Panc1 (cell line): Measurements from ENCODE around the gene PSMB11. TPM values are rescaled to one million over a fixed set of nuclear protein-coding genes. Genes with fewer than 3 reads are reported as not detected.

Experiments
- ATAC-seq: fragments of 200-7000 bp; cut with Tn5 transposase; 2 replicates; pipeline ENCODE4 v1.9.1; 2020; ENCODE audit warnings: mild to moderate bottlenecking, moderate library complexity
- BruUV-seq: library from RNA; stranded (reverse); fragments of 400-500 nt; replicated peaks from 2 replicates; lab custom pipeline; 2021; lab: Mats Ljungman, UMichigan
- CTCF ChIA-PET: fragments of 300-600 bp; sonication (Branson Sonifier 250); formaldehyde crosslinking; loops from one replicate; lab custom pipeline; 2022; ENCODE audit warnings: antibody characterized with exemption; lab: Charles Lee
- POLR2A ChIA-PET: fragments of 300-600 bp; sonication (Branson Sonifier 250); formaldehyde crosslinking; loops from one replicate; lab custom pipeline; 2022; ENCODE audit warnings: antibody characterized with exemption; lab: Charles Lee
- DNase-seq: peaks from one replicate; pipeline ENCODE4 v3.0.0-alpha.2; 2010; ENCODE audit warnings: low read depth, low spot score
- H3K27ac ChIP-seq: 2 replicates; pipeline ENCODE4 v1.5.1; 2011; ENCODE audit warnings: mild to moderate bottlenecking, low read length, inconsistent platforms
- H3K27me3 ChIP-seq: fragments of 200-500 bp; sonication (Bioruptor generic); 2 replicates; pipeline ENCODE4 v1.6.0; 2014; ENCODE audit warnings: low read length, inconsistent platforms; ENCODE audit not compliant: control insufficient read depth, insufficient read depth
- H3K36me3 ChIP-seq: fragments of 200-500 bp; sonication (Bioruptor generic); 2 replicates; pipeline ENCODE4 v1.5.1; 2014; ENCODE audit warnings: inconsistent platforms, mild to moderate bottlenecking, low read length, moderate library complexity; ENCODE audit not compliant: control insufficient read depth, insufficient read depth
- H3K4me1 ChIP-seq: 2 replicates; pipeline ENCODE4 v1.5.1; 2011; ENCODE audit warnings: inconsistent platforms, mild to moderate bottlenecking, low read length, moderate library complexity; ENCODE audit not compliant: control insufficient read depth, insufficient read depth
- H3K4me3 ChIP-seq, 2 experiments: 2 replicates each; pipeline ENCODE4 v1.5.1; 2011 to 2012; ENCODE audit warnings: low read depth in 2 of 2, low read length in 2 of 2, mild to moderate bottlenecking in 2 of 2, inconsistent platforms in 1 of 2, moderate library complexity in 1 of 2
- H3K9me3 ChIP-seq: fragments of 200-500 bp; sonication (Bioruptor generic); 2 replicates; pipeline ENCODE4 v1.5.1; 2014; ENCODE audit warnings: low read depth, mild to moderate bottlenecking, inconsistent platforms, low read length, moderate library complexity; ENCODE audit not compliant: control insufficient read depth, insufficient read depth
- POLR2AphosphoS5 ChIP-seq: IDR thresholded peaks from 2 replicates; pipeline ENCODE4 v1.6.1; 2012; ENCODE audit warnings: mild to moderate bottlenecking, low read depth, low read length, moderate library complexity
- SIN3A ChIP-seq: IDR thresholded peaks from 2 replicates; pipeline ENCODE4 v1.6.1; 2012; ENCODE audit warnings: low read depth, mild to moderate bottlenecking, low read length, moderate library complexity, borderline replicate concordance; ENCODE audit not compliant: insufficient read depth
- TCF7L2 ChIP-seq: IDR thresholded peaks from 2 replicates; pipeline ENCODE4 v1.6.1; 2011; ENCODE audit warnings: mild to moderate bottlenecking, low read depth, low read length, inconsistent platforms
- in situ Hi-C: cut with HindIII; loops from 2 replicates; pipeline ENCODE4 v1.10.0; 2016; ENCODE audit warnings: low sequenced_read_pairs, low pct_unique_long_range_greater_than_20kb
- intact Hi-C: fragments of 100-400 bp; cut with micrococcal nuclease; formaldehyde crosslinking; loops from one replicate; pipeline ENCODE4 v1.10.0; 2022; ENCODE audit not compliant: unreplicated experiment
- total RNA-seq: library from RNA; stranded (reverse); gene quantifications from one replicate; pipeline ENCODE4 v1.2.1, GENCODE V29; 2021; ENCODE audit not compliant: unreplicated experiment
- TF ChIP-seq, protein P1 (sequence below): fragments of 450-650 bp; IDR thresholded peaks from 2 replicates; pipeline ENCODE4 v1.5.1; 2017; ENCODE audit warnings: mild to moderate bottlenecking
- TF ChIP-seq, protein P2 (sequence below), 2 experiments: IDR thresholded peaks; 2 replicates each; pipeline ENCODE4 v1.6.1; 2011 to 2012; ENCODE audit warnings: low read depth in 2 of 2, control low read depth in 1 of 2, low read length in 1 of 2, mild to moderate bottlenecking in 1 of 2, moderate library complexity in 1 of 2; ENCODE audit not compliant: insufficient read depth in 1 of 2

PSMB11 gene
- total RNA-seq, 1 experiment from 2014 or later = not detected

DNA sequence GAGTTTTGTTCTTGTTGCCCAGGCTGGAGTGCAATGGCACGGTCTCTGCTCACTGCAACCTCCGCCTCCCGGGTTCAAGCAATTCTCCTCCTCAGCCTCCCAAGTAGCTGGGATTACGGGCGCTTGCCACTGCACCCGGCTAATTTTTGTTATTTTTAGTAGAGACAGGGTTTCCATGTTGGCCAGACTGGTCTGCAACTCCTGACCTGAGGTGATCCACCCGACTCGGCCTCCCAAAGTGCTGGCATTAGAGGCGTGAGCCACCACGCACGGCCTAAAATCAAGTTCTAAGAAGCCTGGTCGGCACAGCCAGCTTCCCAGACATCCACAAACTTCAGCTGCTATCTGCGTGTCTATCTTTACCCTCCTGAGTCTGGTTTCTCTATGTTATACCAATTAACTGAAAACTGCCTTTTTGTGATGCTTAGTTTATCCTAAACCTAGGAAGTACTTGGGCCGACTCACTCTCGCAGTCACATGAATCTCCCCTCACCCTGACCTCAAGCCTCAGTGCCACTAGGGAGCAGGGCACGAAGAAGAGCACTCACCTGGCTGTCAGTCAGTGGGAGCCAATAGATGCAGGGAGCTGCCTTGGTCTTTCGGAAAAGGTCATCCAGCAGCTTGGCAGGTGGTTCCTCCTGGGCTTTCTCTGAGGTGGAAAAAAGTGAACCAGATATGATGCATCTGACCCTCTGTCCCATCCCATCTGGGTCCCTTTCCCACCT, 18.7 kb downstream of the PSMB11 start:
- BruUV-seq = no TSS peak
- no peak overlapping the region for H3K4me3 ChIP-seq
- no peak overlapping the region for H3K27ac ChIP-seq
- ChIA-PET CTCF (interaction anchor here (0.6 to 1.1 kb wide), 2 partner anchors 78 to 84 kb away, joined by 3 read pairs; no protein-coding TSS in a partner anchor), POLR2A (interaction anchor here (0.6 kb wide), 1 partner anchor 54 kb away, joined by 3 read pairs; no protein-coding TSS in a partner anchor)
- peaks cover 27% of the 10 kb centered on the region for H3K36me3 ChIP-seq
- H3K27me3 ChIP-seq = no peaks in the 10 kb centered on the region
- in situ Hi-C loops (no loop called here), intact Hi-C loops (no loop called here)
- ATAC-seq (no peak), DNase-seq (no peak)
- no peaks in the 10 kb centered on the region for H3K9me3 ChIP-seq
- H3K4me1 ChIP-seq = peaks cover 18% of the 10 kb centered on the region
- TF ChIP-seq SIN3A (no peak), TCF7L2 (no peak), POLR2AphosphoS5 (no peak)
- TF ChIP-seq, protein P1, sequence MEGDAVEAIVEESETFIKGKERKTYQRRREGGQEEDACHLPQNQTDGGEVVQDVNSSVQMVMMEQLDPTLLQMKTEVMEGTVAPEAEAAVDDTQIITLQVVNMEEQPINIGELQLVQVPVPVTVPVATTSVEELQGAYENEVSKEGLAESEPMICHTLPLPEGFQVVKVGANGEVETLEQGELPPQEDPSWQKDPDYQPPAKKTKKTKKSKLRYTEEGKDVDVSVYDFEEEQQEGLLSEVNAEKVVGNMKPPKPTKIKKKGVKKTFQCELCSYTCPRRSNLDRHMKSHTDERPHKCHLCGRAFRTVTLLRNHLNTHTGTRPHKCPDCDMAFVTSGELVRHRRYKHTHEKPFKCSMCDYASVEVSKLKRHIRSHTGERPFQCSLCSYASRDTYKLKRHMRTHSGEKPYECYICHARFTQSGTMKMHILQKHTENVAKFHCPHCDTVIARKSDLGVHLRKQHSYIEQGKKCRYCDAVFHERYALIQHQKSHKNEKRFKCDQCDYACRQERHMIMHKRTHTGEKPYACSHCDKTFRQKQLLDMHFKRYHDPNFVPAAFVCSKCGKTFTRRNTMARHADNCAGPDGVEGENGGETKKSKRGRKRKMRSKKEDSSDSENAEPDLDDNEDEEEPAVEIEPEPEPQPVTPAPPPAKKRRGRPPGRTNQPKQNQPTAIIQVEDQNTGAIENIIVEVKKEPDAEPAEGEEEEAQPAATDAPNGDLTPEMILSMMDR = no peak
- TF ChIP-seq, protein P2, sequence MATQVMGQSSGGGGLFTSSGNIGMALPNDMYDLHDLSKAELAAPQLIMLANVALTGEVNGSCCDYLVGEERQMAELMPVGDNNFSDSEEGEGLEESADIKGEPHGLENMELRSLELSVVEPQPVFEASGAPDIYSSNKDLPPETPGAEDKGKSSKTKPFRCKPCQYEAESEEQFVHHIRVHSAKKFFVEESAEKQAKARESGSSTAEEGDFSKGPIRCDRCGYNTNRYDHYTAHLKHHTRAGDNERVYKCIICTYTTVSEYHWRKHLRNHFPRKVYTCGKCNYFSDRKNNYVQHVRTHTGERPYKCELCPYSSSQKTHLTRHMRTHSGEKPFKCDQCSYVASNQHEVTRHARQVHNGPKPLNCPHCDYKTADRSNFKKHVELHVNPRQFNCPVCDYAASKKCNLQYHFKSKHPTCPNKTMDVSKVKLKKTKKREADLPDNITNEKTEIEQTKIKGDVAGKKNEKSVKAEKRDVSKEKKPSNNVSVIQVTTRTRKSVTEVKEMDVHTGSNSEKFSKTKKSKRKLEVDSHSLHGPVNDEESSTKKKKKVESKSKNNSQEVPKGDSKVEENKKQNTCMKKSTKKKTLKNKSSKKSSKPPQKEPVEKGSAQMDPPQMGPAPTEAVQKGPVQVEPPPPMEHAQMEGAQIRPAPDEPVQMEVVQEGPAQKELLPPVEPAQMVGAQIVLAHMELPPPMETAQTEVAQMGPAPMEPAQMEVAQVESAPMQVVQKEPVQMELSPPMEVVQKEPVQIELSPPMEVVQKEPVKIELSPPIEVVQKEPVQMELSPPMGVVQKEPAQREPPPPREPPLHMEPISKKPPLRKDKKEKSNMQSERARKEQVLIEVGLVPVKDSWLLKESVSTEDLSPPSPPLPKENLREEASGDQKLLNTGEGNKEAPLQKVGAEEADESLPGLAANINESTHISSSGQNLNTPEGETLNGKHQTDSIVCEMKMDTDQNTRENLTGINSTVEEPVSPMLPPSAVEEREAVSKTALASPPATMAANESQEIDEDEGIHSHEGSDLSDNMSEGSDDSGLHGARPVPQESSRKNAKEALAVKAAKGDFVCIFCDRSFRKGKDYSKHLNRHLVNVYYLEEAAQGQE (IDR thresholded peaks at IDR 0.05; ENCODE audit: insufficient read depth in 1 of 2, low read depth in 2 of 2, low read length in 1 of 2) = no peak

GRCh38 chr14:23062002-23062401, 20.0 kb downstream of the PSMB11 start:
- H3K9me3 ChIP-seq = no peaks in the 10 kb centered on the region
- no TSS peak for BruUV-seq
- ATAC-seq (peak; percentile 42), DNase-seq (peak; percentile 77)
- H3K4me3 ChIP-seq = no peak overlapping the region
- intact Hi-C loops = no loop called here
- H3K27me3 ChIP-seq = no peaks in the 10 kb centered on the region
- H3K36me3 ChIP-seq = peaks cover 27% of the 10 kb centered on the region
- H3K4me1 ChIP-seq = peaks cover 15% of the 10 kb centered on the region
- H3K27ac ChIP-seq = peak overlapping the region; percentile 68
- CTCF ChIA-PET = interaction anchor here (0.6 to 1.2 kb wide), 3 partner anchors 76 to 283 kb away, joined by 4 to 7 read pairs (median 5); no protein-coding TSS in a partner anchor
- in situ Hi-C loops = no loop called here
- POLR2A ChIA-PET = interaction anchor here (0.7 kb wide), 1 partner anchor 77 kb away, joined by 13 read pairs; no protein-coding TSS in a partner anchor
- no peak for TF ChIP-seq TCF7L2
- no peak for TF ChIP-seq SIN3A
- TF ChIP-seq, protein P1 = no peak
- TF ChIP-seq, protein P2 (IDR thresholded peaks at IDR 0.05; ENCODE audit: insufficient read depth in 1 of 2, low read depth in 2 of 2, low read length in 1 of 2) = no peak
- no peak for TF ChIP-seq POLR2AphosphoS5
